ENCODE measurements around the gene PEX7. TPM values are rescaled to one million over a fixed set of nuclear protein-coding genes. Genes with fewer than 3 reads are reported as not detected.
"Not testable (repeated sequence)": the region's sequence is repeated elsewhere in the genome, so short reads cannot be mapped to it uniquely, and the experiment has no call there.

The PEX7 gene
- polyA plus RNA-seq, 1 experiment, result 5.6 TPM

DNA sequence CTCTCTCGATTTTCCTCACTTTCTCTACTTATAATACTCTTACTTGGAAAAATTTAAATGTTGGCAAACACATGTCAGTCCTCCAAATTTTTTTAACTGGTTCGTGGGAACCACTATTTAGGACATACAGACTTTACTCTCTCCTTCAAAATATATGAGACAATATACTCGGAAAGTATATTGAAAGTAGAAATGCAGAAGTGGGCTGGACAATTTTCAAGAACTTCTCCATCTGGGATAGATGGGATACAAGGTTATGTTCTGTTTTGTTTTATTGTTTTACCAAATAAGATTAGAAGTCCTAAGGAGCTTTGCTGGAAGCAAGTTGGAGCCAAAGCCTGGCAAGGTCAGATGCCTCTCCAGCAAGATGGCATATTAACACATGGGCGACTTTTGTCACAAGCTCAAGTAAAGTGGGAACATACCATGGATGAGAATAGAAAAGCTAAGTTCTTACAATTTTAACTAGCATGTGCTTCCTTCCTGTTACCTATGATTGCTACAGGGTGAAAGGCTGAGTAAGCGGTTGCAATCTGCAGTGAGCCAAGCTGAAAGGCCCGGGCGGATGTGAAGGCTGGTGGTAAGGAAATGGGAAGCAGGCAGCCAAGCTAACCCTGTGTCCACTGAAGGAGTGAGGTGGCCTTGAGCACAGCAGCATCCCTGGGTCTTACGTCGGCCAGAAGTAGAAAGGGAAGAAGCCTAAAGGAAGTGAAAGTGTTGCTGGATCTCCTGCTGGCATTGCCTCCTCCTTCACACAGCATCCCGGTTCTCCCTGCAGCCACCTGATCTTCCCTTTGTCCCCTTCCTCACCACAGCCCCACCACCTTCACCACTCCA is 37.3 kb upstream of the PEX7 start:
- POLR2A ChIA-PET, result no interaction called here
- Histone ChIP-seq H3K27me3 (ENCODE audit: control insufficient read depth, insufficient read depth, low read length) (no peaks in the 10 kb centered on the region), H3K4me3 (ENCODE audit: low read depth, low read length) (no peak overlapping the region), H3K36me3 (ENCODE audit: control insufficient read depth, insufficient read depth, low read length) (no peaks in the 10 kb centered on the region)
- TF ChIP-seq, protein P1, sequence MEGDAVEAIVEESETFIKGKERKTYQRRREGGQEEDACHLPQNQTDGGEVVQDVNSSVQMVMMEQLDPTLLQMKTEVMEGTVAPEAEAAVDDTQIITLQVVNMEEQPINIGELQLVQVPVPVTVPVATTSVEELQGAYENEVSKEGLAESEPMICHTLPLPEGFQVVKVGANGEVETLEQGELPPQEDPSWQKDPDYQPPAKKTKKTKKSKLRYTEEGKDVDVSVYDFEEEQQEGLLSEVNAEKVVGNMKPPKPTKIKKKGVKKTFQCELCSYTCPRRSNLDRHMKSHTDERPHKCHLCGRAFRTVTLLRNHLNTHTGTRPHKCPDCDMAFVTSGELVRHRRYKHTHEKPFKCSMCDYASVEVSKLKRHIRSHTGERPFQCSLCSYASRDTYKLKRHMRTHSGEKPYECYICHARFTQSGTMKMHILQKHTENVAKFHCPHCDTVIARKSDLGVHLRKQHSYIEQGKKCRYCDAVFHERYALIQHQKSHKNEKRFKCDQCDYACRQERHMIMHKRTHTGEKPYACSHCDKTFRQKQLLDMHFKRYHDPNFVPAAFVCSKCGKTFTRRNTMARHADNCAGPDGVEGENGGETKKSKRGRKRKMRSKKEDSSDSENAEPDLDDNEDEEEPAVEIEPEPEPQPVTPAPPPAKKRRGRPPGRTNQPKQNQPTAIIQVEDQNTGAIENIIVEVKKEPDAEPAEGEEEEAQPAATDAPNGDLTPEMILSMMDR (IDR thresholded peaks at IDR 0.05; ENCODE audit: insufficient read depth, low read depth, low read length), result no peak
- CTCF ChIA-PET, result interaction anchor here (1.9 kb wide), 1 partner anchor 141 kb away, joined by 9 read pairs; no protein-coding TSS in a partner anchor
- no peak for DNase-seq (ENCODE audit: low read depth)

DNA sequence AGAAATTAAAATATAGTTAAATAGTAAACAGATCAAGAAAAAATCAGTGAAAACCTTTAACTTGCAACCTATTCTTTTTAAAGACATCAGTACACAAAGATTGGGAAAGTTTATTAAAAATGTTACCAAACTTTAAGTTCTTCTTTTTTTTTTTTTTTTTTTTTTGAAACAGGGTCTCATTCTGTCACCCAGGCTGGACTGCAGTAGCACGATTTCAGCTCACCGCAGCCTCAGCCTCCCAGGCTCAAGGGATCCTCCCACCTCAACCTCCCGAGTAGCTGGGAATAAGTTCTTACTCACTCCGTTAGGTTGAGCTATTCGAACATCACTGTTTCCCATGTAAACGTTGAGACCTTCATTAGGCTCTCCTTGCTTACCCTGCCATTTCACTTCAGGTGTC is 35.7 kb upstream of the PEX7 start:
- POLR2A ChIA-PET, result no interaction called here
- TF ChIP-seq, protein P1 (IDR thresholded peaks at IDR 0.05; ENCODE audit: insufficient read depth, low read depth, low read length), result no peak
- Histone ChIP-seq H3K36me3 (ENCODE audit: control insufficient read depth, insufficient read depth, low read length) (no peaks in the 10 kb centered on the region), H3K4me3 (ENCODE audit: low read depth, low read length) (no peak overlapping the region), H3K27me3 (ENCODE audit: control insufficient read depth, insufficient read depth, low read length) (no peaks in the 10 kb centered on the region)
- no peak for DNase-seq (ENCODE audit: low read depth)
- CTCF ChIA-PET, result interaction anchor here (1.0 to 7.5 kb wide), 3 partner anchors 16 to 205 kb away, joined by 3 to 235 read pairs (median 6); no protein-coding TSS in a partner anchor

DNA sequence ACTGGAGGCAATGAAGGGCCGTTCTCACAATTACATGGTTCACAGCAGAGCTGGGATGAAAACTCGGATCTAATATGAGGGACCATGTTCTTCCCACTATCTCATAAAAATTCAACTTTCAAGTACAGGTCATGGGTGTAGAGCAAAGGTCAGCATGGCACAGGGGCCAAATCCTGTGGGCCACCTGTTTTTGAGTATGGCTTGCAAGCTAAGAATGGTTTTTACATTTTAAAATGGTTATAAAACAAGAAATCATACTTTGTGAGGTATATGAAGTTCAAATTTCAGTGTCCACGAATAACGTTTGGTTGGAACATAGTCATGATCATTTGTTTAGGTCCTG is 34.7 kb upstream of the PEX7 start:
- Histone ChIP-seq H3K36me3 (ENCODE audit: control insufficient read depth, insufficient read depth, low read length) (no peaks in the 10 kb centered on the region), H3K27me3 (ENCODE audit: control insufficient read depth, insufficient read depth, low read length) (no peaks in the 10 kb centered on the region), H3K4me3 (ENCODE audit: low read depth, low read length) (no peak overlapping the region)
- TF ChIP-seq, protein P1 (IDR thresholded peaks at IDR 0.05; ENCODE audit: insufficient read depth, low read depth, low read length), result no peak
- no peak for DNase-seq (ENCODE audit: low read depth)
- ChIA-PET POLR2A (no interaction called here), CTCF (interaction anchor here (1.2 to 7.5 kb wide), 3 partner anchors 143 to 206 kb away, joined by 3 to 235 read pairs (median 3); no protein-coding TSS in a partner anchor)

DNA sequence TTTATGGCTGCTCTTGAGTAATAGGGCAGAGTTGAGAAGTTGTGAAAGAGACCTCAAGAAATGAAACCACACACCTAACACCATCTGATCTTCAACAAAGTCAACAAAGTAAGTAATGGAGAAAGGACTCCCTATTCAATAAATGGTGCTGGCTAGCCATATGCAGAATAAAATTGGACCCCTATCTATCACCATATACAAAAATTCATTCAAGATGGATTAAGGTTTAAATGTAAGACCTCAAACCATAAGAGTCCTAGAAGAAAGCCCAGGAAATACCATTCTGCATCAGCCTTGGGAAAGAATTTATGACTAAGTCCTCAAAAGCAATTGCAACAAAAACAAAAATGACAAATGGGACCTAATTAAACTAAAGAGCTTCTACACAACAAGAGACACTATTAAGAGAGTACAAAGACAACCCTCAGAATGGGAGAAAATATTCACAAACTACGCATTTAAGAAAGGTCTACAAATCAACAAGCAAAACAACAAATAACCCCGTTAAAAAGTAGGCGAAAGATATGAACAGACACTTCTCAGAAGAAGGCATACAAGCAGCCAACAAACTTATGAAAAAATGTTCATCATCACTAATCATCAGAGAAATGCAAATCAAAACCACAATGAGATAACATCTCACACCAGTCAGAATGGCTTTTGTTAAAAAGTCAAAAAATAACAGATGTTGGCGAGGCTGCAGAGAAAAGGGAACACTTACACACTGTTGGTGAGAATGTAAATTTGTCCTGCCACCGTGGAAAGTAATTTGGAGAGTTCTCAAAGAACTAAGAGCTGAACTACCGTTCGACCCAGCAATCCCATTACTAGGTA is 34.1 kb upstream of the PEX7 start:
- ChIA-PET CTCF (interaction anchor here (0.6 to 7.5 kb wide), 4 partner anchors 40 to 227 kb away, joined by 3 to 235 read pairs (median 3); no protein-coding TSS in a partner anchor), POLR2A (no interaction called here)

DNA sequence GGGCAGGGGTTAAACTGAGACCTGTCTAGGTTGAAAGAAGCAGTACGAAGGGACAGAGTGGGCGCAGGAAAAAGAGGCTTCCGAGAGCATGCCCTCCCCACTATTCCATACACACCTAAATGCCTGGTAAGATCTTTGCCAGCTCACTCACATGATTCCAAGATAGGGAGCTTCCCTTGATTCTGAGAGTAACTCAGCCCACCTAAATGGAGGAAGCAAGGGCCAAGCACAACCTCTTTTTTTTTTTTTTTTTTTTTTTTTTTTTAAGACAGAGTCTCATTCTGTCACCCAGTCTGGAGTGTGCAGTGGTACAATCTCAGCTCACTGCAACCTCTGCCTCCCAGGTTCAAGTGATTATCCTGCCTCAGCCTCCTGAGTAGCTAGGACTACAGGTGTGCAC is 33.0 kb upstream of the PEX7 start:
- POLR2A ChIA-PET; H3K36me3 ChIP-seq (ENCODE audit: control insufficient read depth, insufficient read depth, low read length); H3K27me3 ChIP-seq (ENCODE audit: control insufficient read depth, insufficient read depth, low read length); H3K4me3 ChIP-seq (ENCODE audit: low read depth, low read length); DNase-seq (ENCODE audit: low read depth): not testable (repeated sequence)
- CTCF ChIA-PET, result interaction anchor here (1.0 to 7.5 kb wide), 3 partner anchors 145 to 239 kb away, joined by 3 to 235 read pairs (median 3); partner anchors contain the start of gene MAP7

More for the DNA sequence above, 34.1 kb upstream of the PEX7 start:
- Histone ChIP-seq H3K36me3 (ENCODE audit: control insufficient read depth, insufficient read depth, low read length) (no peaks in the 10 kb centered on the region), H3K27me3 (ENCODE audit: control insufficient read depth, insufficient read depth, low read length) (no peaks in the 10 kb centered on the region), H3K4me3 (ENCODE audit: low read depth, low read length) (no peak overlapping the region)
- TF ChIP-seq, protein P1 (IDR thresholded peaks at IDR 0.05; ENCODE audit: insufficient read depth, low read depth, low read length), result no peak
- DNase-seq (ENCODE audit: low read depth), result peak; percentile 62
